ENCODE data around the gene RAET1L.
A peak's percentile ranks its signal among the peaks of the same experiment; 100 is the strongest.
"Not testable (repeated sequence)": the region's sequence is repeated elsewhere in the genome, so short reads cannot be mapped to it uniquely, and the experiment has no call there.

The RAET1L gene

GRCh38 chr6:149974394-149974793 is 50.9 kb downstream of the RAET1L start:
- H3K4me1 Mint-ChIP-seq; H3K4me3 Mint-ChIP-seq; H3K36me3 Mint-ChIP-seq; H3K27ac Mint-ChIP-seq; H3K9me3 Mint-ChIP-seq; DNase-seq (ENCODE audit: low spot score in 2 of 2): not testable (repeated sequence)
- ATAC-seq: peak; percentile 51

- peaks cover 15% of the 10 kb centered on the region for H3K4me1 Mint-ChIP-seq
- H3K36me3 Mint-ChIP-seq: peaks cover 14% of the 10 kb centered on the region
- ATAC-seq: no peak
- H3K4me3 Mint-ChIP-seq: no peak overlapping the region
- no peak for DNase-seq (ENCODE audit: low spot score in 2 of 2)
- no peak overlapping the region for H3K27ac Mint-ChIP-seq
- H3K9me3 Mint-ChIP-seq: no peaks in the 10 kb centered on the region
These were observed 55.7 kb downstream of the RAET1L start for GRCh38 chr6:149969635-149970034.

- Mint-ChIP-seq H3K4me1 (peaks cover 22% of the 10 kb centered on the region), H3K36me3 (peaks cover 19% of the 10 kb centered on the region)
- not testable (repeated sequence) for H3K27ac Mint-ChIP-seq; H3K4me3 Mint-ChIP-seq; ATAC-seq; H3K9me3 Mint-ChIP-seq; DNase-seq (ENCODE audit: low spot score in 2 of 2)
These were observed 56.4 kb downstream of the RAET1L start for GRCh38 chr6:149968909-149969308.

Data from stimulated activated effector memory CD8-positive, alpha-beta T cell treated with anti-CD3 and anti-CD28 coated beads, Interleukin-12 subunit alpha, Interleukin-12 subunit beta, amount 100 ng/mL, for 72 hours (primary cell).